GM18508 (cell line): Measurements from ENCODE around the gene CCT6A.
A peak's percentile ranks its signal among the peaks of the same experiment; 100 is the strongest.
"Not testable (repeated sequence)": the region's sequence is repeated elsewhere in the genome, so short reads cannot be mapped to it uniquely, and the experiment has no call there.

Source experiments
- ATAC-seq: cut with Tn5 transposase; IDR thresholded peaks from one replicate; pipeline ENCODE4 v1.9.1; 2021; ENCODE audit warnings: moderate number of reproducible peaks; ENCODE audit not compliant: insufficient read depth, unreplicated experiment

CCT6A gene

GRCh38 chr7:56048763-56049162 is 2.8 kb upstream of the CCT6A start:
- not testable (repeated sequence) for ATAC-seq

GRCh38 chr7:56051053-56051338 is 569 bp upstream of the CCT6A start:
- ATAC-seq = no peak

- ATAC-seq = no peak
Observed at GRCh38 chr7:56053379-56053778, 1.8 kb downstream of the CCT6A start.

- no peak for ATAC-seq
Observed at GRCh38 chr7:56053993-56054392, 2.4 kb downstream of the CCT6A start.

- ATAC-seq = no peak
Observed at GRCh38 chr7:56062382-56062781, 10.8 kb downstream of the CCT6A start.

GRCh38 chr7:56063500-56063881 is 11.9 kb downstream of the CCT6A start:
- ATAC-seq = no peak

GRCh38 chr7:56063882-56064625 is 12.5 kb downstream of the CCT6A start, which contains the start of gene SUMF2:
SUMF2 (plus strand) TSS chr7:56064286; CDS start chr7:56064312, 26 bp downstream.
- ATAC-seq = peak; percentile 73

GRCh38 chr7:56066376-56066775 is 14.8 kb downstream of the CCT6A start:
- ATAC-seq = not testable (repeated sequence)

- ATAC-seq = peak; percentile 71
Observed at GRCh38 chr7:56074371-56074791, 22.8 kb downstream of the CCT6A start.

GRCh38 chr7:56077681-56078080 is 26.1 kb downstream of the CCT6A start:
- ATAC-seq = no peak

GRCh38 chr7:56078196-56078595 is 26.6 kb downstream of the CCT6A start:
- no peak for ATAC-seq

GRCh38 chr7:56079450-56080185 is 28.1 kb downstream of the CCT6A start:
- ATAC-seq = no peak

- not testable (repeated sequence) for ATAC-seq
Observed at GRCh38 chr7:56080726-56081435, 29.3 kb downstream of the CCT6A start.

- ATAC-seq = no peak
Observed at GRCh38 chr7:56081626-56082340, 30.2 kb downstream of the CCT6A start.

GRCh38 chr7:56083150-56083785 is 31.7 kb downstream of the CCT6A start:
- no peak for ATAC-seq

GRCh38 chr7:56086761-56087160 is 35.2 kb downstream of the CCT6A start:
- ATAC-seq = no peak

GRCh38 chr7:56087445-56087844 is 35.9 kb downstream of the CCT6A start:
- no peak for ATAC-seq

GRCh38 chr7:56091591-56091990 is 40.0 kb downstream of the CCT6A start:
- ATAC-seq = no peak

- ATAC-seq = not testable (repeated sequence)
Observed at GRCh38 chr7:56092388-56092787, 40.8 kb downstream of the CCT6A start.
